HG03378 (cell line): ENCODE results near the gene SOX5.
"Not testable (repeated sequence)": the region's sequence is repeated elsewhere in the genome, so short reads cannot be mapped to it uniquely, and the experiment has no call there.

ENCODE experiments used
- ATAC-seq: cut with Tn5 transposase; IDR thresholded peaks from one replicate; pipeline ENCODE4 v1.9.1; 2021; ENCODE audit warnings: mild to moderate bottlenecking, moderate library complexity; ENCODE audit not compliant: unreplicated experiment

Gene SOX5

GRCh38 chr12:23911574-23911973 lies 37.9 kb downstream of the SOX5 start:
- no peak for ATAC-seq

- no peak for ATAC-seq
Measured at GRCh38 chr12:23909551-23909950, 39.9 kb downstream of the SOX5 start.

GRCh38 chr12:23906329-23906728 lies 43.1 kb downstream of the SOX5 start:
- no peak for ATAC-seq

GRCh38 chr12:23899434-23899833 lies 50.0 kb downstream of the SOX5 start:
- no peak for ATAC-seq

- ATAC-seq, result no peak
Measured at GRCh38 chr12:23898121-23898520, 51.3 kb downstream of the SOX5 start.

GRCh38 chr12:23895792-23896218 lies 53.7 kb downstream of the SOX5 start:
- ATAC-seq, result no peak

GRCh38 chr12:23893611-23894010 lies 55.9 kb downstream of the SOX5 start:
- no peak for ATAC-seq

GRCh38 chr12:23891115-23891514 lies 58.4 kb downstream of the SOX5 start:
- ATAC-seq, result peak; percentile 56

- no peak for ATAC-seq
Measured at GRCh38 chr12:23889069-23889440, 60.4 kb downstream of the SOX5 start.

GRCh38 chr12:23888396-23889068 lies 60.9 kb downstream of the SOX5 start:
- ATAC-seq, result no peak

GRCh38 chr12:23887055-23887835 lies 62.2 kb downstream of the SOX5 start:
- no peak for ATAC-seq

GRCh38 chr12:23885394-23885793 lies 64.1 kb downstream of the SOX5 start:
- ATAC-seq, result no peak

GRCh38 chr12:23884909-23885308 lies 64.6 kb downstream of the SOX5 start:
- no peak for ATAC-seq

- no peak for ATAC-seq
Measured at GRCh38 chr12:23880988-23881387, 68.5 kb downstream of the SOX5 start.

- not testable (repeated sequence) for ATAC-seq
Measured at GRCh38 chr12:23876618-23877017, 72.9 kb downstream of the SOX5 start.

- ATAC-seq, result no peak
Measured at GRCh38 chr12:23867794-23868193, 81.7 kb downstream of the SOX5 start.

GRCh38 chr12:23862701-23863100 lies 86.8 kb downstream of the SOX5 start:
- no peak for ATAC-seq

GRCh38 chr12:23860019-23860418 lies 89.5 kb downstream of the SOX5 start:
- no peak for ATAC-seq

- no peak for ATAC-seq
Measured at GRCh38 chr12:23857178-23857577, 92.3 kb downstream of the SOX5 start.

- no peak for ATAC-seq
Measured at GRCh38 chr12:23855813-23856212, 93.7 kb downstream of the SOX5 start.

- no peak for ATAC-seq
Measured at GRCh38 chr12:23854598-23854997, 94.9 kb downstream of the SOX5 start.

GRCh38 chr12:23853640-23854039 lies 95.8 kb downstream of the SOX5 start:
- ATAC-seq, result no peak
